Stimulated activated CD4-positive, alpha-beta T cell treated with anti-CD3 and anti-CD28 coated beads, Interleukin-4, amount 100 ng/mL, for 48 hours (primary cell): Measurements from ENCODE around the gene PIK3C2B.
"Not testable (repeated sequence)": the region's sequence is repeated elsewhere in the genome, so short reads cannot be mapped to it uniquely, and the experiment has no call there.

Source experiments
- DNase-seq, 2 donors: peaks; one replicate each; pipeline ENCODE4 v3.0.0-alpha.2; 2020; ENCODE audit warnings: low read depth in 2 of 2

Gene PIK3C2B, protein sequence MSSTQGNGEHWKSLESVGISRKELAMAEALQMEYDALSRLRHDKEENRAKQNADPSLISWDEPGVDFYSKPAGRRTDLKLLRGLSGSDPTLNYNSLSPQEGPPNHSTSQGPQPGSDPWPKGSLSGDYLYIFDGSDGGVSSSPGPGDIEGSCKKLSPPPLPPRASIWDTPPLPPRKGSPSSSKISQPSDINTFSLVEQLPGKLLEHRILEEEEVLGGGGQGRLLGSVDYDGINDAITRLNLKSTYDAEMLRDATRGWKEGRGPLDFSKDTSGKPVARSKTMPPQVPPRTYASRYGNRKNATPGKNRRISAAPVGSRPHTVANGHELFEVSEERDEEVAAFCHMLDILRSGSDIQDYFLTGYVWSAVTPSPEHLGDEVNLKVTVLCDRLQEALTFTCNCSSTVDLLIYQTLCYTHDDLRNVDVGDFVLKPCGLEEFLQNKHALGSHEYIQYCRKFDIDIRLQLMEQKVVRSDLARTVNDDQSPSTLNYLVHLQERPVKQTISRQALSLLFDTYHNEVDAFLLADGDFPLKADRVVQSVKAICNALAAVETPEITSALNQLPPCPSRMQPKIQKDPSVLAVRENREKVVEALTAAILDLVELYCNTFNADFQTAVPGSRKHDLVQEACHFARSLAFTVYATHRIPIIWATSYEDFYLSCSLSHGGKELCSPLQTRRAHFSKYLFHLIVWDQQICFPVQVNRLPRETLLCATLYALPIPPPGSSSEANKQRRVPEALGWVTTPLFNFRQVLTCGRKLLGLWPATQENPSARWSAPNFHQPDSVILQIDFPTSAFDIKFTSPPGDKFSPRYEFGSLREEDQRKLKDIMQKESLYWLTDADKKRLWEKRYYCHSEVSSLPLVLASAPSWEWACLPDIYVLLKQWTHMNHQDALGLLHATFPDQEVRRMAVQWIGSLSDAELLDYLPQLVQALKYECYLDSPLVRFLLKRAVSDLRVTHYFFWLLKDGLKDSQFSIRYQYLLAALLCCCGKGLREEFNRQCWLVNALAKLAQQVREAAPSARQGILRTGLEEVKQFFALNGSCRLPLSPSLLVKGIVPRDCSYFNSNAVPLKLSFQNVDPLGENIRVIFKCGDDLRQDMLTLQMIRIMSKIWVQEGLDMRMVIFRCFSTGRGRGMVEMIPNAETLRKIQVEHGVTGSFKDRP (N-terminal part only)

DNA sequence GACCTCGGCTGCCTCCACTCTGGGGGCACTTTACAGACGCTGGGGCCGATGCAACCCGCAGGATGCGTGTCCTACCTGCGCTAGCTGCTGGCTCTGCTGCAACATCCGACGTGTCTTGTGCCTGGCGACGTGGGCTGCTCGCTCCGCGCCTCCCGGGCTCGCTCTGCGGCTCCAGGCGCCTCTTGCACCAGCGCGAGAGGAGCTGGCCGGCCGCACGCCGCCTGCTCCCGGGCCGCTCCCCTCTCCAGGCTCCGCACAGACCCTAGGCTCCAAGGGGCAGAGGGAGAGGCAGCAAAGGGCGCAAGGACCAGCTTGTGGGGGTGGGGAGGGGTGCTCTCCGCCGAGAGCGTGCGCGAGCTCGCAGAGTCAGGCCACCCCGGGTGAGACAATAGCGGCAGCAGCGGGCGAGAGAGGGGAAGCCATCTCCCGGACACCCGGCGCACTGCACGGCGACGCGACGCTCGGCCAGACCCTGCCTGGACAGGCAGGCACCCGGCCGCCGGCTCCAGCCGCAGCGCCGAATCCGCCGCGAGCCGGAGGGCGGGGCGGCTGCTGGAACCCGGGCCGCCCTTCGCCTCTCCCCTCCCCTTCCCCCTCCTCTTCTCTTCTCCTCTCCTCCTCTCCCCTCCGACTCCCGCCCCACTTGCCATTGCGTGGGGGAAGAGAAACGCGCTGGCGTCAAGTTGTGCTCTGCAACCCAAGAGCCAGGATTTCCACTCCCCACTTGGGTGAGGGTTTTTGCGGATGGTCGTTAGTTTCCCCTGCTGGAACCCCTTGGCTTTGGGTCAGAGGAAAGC is at the start of gene PIK3C2B:
TSS of gene PIK3C2B (minus strand) at position 525 of the 797 bp plus-strand sequence. CDS start 25,003 bp downstream, outside the sequence.
- peak; percentile 53 to 70 for DNase-seq

DNA sequence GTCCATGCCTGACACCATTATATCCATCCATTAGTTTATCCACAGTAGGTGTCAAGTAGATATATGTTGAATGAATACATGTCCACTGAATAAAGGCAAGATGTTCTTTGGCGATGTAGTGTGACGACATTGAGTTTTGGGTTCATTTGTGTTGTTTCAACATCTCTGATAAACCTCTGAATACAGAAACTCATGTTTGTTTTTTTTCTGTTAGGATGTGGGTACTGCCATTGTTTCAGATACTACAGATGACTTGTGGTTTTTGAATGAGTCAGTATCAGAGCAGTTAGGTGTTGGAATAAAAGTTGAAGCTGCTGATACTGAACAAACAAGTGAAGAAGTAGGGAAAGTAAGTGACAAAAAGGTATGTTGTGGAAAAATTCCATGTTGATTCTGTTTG is 49.7 kb upstream of the PIK3C2B start:
- DNase-seq, result no peak

DNA sequence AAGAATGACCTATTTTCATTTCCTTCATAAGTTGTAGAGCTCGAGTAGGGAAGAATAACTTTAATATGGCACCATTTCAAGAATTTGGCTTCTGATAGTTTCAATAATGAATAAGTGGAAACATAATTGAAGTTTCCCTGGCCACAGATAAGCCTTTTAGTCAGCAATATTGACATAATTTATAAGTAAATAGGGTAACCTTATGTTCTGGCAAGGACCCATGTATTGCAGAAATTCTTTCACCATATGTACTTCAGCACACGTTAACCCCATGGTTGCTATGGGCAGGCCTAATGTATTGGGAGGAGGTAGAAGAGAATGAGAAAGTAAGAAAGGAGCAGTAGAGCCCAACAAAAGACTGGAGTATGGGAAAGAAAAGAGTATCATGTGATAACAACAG is 47.0 kb upstream of the PIK3C2B start:
- no peak for DNase-seq

DNA sequence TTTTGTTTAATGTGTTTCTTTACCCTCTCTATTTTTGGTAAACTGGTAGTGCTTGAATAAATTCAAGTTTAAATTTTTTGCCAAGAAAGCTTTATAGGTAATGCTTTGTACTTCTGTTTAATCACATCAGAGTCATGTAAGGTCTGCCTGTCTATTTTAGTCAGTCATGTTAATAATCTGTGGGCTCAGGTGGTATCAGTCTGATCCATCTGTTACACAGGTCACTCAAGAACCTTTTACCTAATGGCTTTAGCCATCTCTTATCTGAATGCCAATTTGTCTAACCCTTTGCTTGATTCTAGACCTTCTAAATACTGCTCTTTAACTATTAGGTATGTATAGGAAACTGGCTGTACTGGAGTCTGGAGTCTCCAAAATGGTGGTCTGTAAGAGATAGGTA is 38.2 kb upstream of the PIK3C2B start:
- DNase-seq, result no peak

DNA sequence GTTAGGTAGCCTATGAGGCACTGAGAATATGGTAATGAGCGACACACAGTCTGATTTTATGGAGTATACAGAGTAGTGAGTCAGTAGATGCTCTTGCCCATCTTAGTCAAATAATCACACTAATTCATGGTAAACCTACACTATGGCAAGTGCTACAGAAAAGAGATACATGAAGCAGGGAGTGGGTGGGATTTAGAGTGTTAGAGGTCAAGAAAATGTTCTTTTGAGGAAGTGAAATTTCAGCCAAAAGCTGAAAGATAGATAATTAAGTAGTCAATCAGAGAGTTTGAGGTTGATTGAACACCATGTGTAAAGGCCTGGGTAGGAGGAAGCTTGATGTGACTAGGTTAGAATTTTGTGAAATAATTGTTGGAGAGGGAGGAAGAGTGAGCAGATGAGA is 36.3 kb upstream of the PIK3C2B start:
- DNase-seq, result no peak

DNA sequence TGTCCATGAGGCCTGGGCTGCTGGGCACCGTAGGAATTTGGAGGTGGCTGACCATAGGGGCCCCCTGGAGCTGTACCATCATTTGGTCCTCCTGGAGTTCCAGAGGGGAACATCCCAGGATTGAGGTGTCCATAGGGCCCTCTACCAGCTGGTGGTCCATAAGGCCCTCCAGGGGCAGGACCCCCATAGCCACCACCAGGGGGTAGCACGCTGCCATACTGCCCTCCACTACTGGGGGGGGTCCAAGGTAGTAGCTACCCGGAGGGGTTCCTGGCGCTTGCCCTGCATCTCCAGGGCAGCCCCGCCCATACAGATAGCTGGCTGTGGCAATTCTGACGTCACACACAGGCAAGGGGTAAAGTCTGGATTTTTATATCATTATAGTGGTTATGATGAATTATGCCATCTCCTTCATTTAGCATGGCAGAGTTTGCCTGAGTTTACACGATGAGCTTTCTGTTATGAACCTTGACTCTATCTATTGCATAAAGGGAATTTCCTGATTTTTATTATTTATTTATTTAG is 34.8 kb upstream of the PIK3C2B start:
- DNase-seq, result no peak

DNA sequence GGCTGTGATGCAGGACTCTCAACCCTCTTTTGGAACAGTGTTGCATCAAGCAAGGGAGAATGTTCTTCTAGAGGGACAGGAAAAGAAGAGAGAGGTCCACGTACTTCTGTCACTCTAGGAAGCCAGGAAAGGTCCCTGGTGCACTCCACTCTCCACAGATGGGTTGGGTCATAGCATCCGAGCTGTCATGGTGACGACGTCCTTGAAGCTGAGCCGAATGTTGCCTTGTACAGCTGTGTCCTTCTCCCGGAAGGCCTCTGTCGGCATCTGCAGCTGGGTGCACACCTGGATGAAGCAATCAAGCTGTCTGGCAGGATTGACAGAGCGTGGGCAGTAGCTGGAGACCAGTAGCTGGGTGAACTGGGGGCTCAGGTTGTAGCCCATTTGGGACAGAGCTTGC is 34.1 kb upstream of the PIK3C2B start:
- DNase-seq, result no peak

DNA sequence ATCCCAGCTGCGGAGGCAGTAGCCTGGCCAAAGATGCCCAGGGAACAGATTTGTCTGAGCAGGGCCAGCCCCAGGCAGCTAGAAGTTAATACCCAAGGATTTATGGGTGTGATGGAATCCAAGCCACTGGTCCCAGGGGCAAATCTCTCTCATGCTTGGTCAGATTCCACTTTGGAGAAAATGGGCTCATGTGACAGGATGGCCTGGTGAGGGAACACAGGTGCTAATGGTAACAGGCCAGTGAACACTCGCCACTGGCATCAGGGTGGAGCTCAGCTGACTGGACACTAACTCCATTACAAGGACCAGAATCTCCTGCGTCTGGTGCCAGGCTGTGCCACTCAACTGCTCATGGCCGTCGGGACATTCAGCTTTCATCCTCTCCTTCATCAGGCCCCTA is 33.6 kb upstream of the PIK3C2B start:
- no peak for DNase-seq

DNA sequence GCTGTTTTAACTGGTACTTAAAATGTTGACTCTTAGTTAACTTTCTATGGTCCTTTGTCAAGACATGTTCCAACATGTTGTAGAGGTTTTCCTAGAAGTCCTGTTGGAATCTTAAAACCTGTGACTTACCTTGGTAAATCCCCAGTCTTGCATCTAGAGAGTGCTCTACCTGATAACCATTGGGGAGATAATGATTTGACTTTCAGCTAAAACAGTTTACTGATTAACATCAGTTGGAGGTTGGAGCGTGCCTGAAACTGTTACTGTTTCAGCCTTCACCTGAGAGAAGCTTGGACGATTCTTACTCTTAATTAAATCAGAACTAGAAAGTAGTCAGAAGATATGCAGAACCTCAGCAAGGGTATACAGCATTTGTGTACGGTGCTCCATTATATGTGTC is 30.4 kb upstream of the PIK3C2B start:
- no peak for DNase-seq

DNA sequence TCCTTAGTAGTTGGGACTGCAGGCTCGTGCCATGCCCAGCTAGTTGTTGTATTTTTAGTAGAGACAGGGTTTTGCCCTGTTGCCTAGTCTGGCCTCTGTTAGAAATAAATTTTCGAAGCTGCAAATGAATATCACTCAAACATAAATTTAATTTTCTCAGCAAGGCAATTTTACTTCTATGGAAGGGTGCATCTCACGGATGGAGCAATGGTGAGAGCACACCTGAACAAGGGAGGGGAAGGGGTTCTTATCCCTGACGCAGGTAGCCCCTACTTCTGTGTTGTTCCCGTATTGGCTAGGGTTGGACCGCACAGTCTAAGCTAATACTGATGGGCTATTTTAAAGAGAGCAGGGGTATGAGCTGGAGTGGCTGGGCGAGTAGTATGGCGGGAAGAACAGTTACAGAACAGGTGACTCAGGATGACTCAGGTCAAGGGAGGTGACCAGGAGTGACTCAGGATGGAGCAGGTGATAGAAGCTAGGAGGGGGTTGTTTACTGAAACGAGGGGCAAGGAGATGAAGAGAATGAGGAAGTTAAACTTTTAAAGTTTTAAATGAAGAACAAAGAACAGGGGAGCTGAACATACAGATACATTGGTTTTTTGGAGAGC is 29.1 kb upstream of the PIK3C2B start:
- DNase-seq, result no peak

DNA sequence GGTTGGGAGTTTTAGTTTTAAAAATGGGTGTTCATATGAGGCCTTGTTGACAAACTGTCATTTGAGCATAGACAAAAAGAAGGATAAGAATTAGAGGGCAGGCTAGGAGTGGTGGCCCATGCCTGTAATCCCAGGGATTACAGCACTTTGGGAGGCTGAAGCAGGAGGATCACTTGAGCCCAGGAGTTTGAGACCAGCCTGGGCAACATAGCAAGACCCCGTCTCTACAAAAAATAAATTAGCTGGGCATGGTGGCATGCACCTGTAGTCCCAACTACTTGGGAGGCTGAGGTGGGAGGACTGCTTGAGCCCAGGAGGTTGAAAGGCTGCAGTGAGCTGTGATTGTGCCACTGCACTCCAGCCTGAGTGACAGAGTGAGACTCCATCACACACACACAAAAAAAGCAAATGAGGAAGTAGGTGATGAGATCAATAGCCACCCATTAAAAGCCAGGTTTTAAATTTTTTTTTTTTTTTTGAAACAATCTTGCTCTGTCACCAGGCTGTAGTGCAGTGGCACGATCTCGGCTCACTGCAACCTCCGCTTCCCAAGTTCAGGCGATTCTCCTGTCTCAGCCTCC is 27.4 kb upstream of the PIK3C2B start:
- DNase-seq, result not testable (repeated sequence)

DNA sequence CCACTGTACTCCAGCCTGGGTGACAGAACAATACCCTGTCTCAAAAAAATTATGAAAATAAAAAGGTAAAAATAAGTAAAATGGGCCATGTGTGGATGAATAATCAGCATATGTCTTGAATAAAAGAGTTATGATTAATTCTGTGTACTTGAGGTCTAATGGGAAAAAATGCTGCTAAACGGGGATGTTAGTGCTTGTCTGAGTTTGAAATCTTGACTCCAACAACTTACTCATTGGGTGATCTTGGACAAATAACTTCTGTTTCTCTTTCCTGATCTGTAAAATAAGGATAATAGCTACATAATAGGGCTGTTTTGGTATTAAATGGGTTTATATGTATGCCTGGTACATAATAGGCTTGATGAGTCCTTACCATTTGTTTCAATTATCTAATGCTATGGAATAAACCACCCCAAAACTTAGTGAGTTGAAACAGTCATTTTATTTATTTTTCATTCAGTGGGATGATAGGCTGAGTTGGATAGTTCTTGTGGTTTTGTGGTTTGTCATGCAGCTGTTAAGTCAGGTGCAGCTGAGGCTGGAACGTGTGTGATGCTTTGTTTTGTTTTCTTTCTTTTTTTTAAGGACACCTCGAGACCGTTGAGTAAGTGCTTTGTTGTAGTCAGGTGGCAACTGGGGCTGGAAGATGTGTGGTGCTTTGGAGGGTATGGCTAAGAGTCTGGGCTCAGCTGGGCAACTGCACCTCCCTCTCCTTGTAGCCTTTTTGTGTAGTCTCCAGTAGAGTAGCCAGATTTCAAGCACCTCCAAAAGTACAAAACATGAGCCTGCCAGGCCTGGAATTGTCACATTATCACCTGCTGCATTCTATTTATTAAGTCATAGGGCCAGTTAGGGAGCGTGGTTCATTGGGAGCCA is 26.5 kb upstream of the PIK3C2B start:
- DNase-seq, result no peak

DNA sequence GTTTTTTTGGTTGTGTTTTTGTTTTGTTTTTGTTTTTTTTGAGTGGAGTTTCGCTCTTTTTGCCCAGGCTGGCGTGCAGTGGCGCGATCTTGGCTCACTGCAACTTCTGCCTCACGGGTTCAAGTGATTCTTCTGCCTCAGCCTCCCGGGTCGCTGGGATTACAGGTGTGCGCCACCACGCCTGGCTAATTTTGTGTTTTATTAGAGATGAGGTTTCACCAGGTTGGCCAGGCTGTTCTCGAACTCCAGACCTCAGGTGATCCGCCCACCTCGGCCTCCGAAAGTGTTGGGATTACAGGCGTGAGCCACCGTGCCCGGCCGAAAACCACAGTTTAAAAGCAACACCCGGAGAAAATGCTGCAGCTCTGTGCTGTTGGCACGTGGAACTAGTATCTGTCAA is 22.8 kb upstream of the PIK3C2B start:
- DNase-seq, result not testable (repeated sequence)

DNA sequence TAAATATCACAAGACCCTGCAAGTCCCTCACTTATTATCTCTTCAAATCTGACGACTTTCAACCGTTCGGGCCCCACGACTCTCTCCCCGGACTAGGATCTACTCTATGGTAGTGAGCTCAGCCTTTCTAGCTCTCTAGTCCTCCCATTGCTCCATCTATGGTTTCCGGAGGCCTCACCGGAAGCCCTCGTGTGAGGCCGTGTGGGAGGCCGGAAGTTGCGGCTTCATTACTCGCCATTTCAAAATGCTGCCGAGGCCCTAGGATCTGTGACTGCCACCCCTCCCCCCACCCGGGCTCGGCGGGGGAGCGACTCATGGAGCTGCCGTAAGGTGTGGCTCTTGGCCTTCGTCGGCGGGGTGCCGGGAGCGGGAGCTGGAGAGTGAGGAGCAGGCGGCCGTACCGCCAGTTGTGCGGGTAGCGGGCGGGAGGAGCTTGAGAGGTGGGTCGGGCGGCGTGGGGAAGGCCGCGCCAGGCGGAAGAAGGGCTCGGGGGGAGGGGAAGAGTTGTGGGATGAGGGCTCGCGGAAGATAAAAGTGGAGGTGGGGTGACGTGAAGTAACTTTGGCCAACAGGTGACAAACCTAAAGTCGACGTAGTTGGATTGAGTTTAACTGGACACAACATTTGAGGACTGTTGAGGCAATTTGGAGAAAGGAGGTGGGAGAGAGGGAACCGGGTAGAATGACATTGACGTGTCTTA is 21.7 kb upstream of the PIK3C2B start, which contains the start of gene MDM4:
TSS of gene MDM4 (plus strand) at position 227 of the 700 bp plus-strand sequence. CDS start 9,113 bp downstream, outside the sequence.
- DNase-seq, result peak; percentile 94 to 95

DNA sequence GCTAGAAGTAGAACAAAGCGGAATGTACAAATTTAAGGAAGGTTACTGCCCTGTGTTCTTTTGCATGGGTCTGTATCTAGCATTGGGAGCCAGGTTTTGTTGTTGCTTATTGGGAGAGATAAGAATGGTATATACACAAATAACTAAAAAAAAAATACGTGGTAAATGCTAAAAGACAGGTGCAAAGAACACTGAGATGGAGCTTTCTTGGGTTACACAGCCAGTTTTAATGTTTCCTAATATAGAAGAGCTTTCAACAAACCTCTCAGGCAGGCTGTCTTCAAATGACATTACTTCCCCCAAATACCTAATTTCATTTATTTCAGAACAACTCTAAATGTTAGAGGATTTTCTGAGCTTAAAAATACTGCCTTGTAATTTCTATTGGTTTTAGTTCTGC is 20.2 kb upstream of the PIK3C2B start:
- no peak for DNase-seq

DNA sequence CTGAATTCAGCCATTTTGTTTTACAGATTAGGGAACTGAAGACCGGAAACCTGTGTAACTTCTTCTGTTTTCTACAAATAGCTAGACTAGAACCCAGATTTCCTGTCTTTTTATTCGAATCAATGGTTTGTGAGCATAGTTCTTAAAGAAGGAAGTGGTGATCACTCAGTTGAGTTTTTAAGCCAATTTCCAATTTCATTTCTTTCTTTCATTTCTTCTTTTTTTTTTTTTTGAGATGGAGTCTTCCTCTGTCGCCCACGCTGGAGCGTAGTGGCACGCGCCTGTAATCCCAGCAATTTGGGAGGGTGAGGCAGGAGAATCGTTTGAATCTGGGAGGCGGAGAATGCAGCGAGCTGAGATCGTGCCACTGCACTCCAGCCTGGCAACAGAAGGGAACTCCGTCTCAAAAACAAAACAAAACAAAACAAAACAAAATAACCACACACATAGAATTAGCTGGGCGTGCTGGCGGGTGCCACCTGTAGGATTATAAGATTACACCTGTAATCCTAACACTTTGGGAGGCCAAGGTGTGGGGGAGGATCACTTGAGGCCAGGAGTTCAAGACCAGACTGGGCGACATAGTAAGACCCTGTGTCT is 18.6 kb upstream of the PIK3C2B start:
- no peak for DNase-seq

DNA sequence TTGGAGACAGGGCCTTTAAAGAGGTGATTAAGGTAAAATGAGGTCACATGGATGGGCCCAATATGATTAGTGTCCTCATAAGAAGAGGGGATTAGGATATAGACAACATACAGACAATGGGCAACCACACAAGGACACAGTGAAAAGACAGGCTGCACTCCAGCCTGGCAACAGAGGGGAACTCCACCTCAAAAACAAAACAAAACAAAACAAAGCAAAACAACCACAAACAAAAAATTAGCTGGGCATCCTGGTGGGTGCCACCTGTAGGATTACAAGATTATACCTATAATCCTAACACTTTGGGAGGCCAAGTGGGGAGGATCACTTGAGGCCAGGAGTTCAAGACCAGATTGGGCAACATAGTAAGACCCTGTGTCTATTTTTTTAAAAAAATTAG is 16.8 kb upstream of the PIK3C2B start:
- no peak for DNase-seq

DNA sequence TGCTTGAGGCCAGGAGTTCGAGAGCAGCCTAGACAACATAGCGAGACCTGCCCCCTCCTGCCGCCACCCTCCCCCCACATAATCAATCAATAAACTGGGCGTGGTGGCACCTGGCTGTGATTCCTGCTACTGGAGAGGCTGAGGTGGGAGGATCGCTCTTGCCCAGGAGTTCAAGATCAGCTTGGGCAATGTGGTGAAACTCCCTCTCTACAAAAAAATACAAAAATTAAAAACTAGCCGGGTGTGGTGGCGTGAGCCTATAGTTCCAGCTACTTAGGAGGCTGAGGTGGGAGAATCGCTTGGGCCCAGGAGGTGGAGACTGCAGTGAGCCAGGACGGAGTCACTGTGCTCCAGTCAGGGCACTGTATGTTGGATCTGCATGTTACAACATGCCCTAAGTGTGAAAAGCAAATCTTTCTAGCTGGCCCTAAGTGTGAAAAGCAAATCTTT is 14.6 kb upstream of the PIK3C2B start:
- no peak for DNase-seq
